HepG2 (cell line): ENCODE measurements around the gene SAP25. TPM values are rescaled to one million over a fixed set of nuclear protein-coding genes. Genes with fewer than 3 reads are reported as not detected.

Experiments used
- ADNP ChIP-seq: sonication (generic); formaldehyde crosslinking; IDR thresholded peaks from 2 replicates; pipeline ENCODE4 v1.4.0; 2020; ENCODE audit warnings: missing genetic modification reagents
- ATAD3A ChIP-seq: sonication (generic); formaldehyde crosslinking; IDR thresholded peaks from 2 replicates; pipeline ENCODE4 v1.4.0; 2020; ENCODE audit warnings: missing genetic modification reagents
- ATF3 ChIP-seq: sonication (generic); formaldehyde crosslinking; IDR thresholded peaks from 2 replicates; pipeline ENCODE4 v1.4.0; 2020; ENCODE audit warnings: missing genetic modification reagents
- BORCS8-MEF2B ChIP-seq: sonication (generic); formaldehyde crosslinking; IDR thresholded peaks from 2 replicates; pipeline ENCODE4 v1.8.0; 2022; ENCODE audit warnings: mild to moderate bottlenecking, missing genetic modification reagents
- HNRNPUL1 ChIP-seq: fragments of 200-400 bp; formaldehyde crosslinking; IDR thresholded peaks from 2 replicates; pipeline ENCODE4 v1.6.1; 2017; ENCODE audit warnings: low read depth, mild to moderate bottlenecking, low read length, moderate library complexity
- PAX8 ChIP-seq: sonication (generic); formaldehyde crosslinking; IDR thresholded peaks from 2 replicates; pipeline ENCODE4 v1.8.0; 2022; ENCODE audit warnings: mild to moderate bottlenecking, missing genetic modification reagents, borderline replicate concordance
- PAXIP1 ChIP-seq: sonication (generic); formaldehyde crosslinking; conservative IDR thresholded peaks from 2 replicates; pipeline ENCODE4 v1.4.0; 2020; ENCODE audit warnings: mild to moderate bottlenecking, missing genetic modification reagents, moderate library complexity
- POLR2AphosphoS2 ChIP-seq: IDR thresholded peaks from 2 replicates; pipeline ENCODE4 v1.6.1; 2011; ENCODE audit warnings: low read depth, low read length, improper control_type of control experiment
- RBFOX2 ChIP-seq: fragments of 200-400 bp; formaldehyde crosslinking; IDR thresholded peaks from 2 replicates; pipeline ENCODE4 v1.6.1; 2017; ENCODE audit warnings: low read depth, mild to moderate bottlenecking, low read length
- SETDB1 ChIP-seq: sonication (generic); formaldehyde crosslinking; IDR thresholded peaks from 2 replicates; pipeline ENCODE4 v1.5.1; 2020; ENCODE audit warnings: missing genetic modification reagents, mild to moderate bottlenecking, borderline replicate concordance
- ZFP37 ChIP-seq: sonication (generic); formaldehyde crosslinking; IDR thresholded peaks from 2 replicates; pipeline ENCODE4 v1.4.0; 2020; ENCODE audit warnings: missing genetic modification reagents, borderline replicate concordance
- ZNF143 ChIP-seq: sonication (generic); formaldehyde crosslinking; IDR thresholded peaks from 2 replicates; pipeline ENCODE4 v1.4.0; 2020; ENCODE audit warnings: missing genetic modification reagents
- ZNF30 ChIP-seq: sonication (generic); formaldehyde crosslinking; IDR thresholded peaks from 2 replicates; pipeline ENCODE4 v1.5.0; 2020; ENCODE audit warnings: mild to moderate bottlenecking, missing genetic modification reagents
- ZNF468 ChIP-seq: sonication (generic); formaldehyde crosslinking; IDR thresholded peaks from 2 replicates; pipeline ENCODE4 v1.8.0; 2022; ENCODE audit warnings: mild to moderate bottlenecking, moderate library complexity, missing genetic modification reagents
- polyA plus RNA-seq, 8 experiments: library from polyadenylated mRNA; depleted of rRNA in 3 of 8; stranded (reverse) in 7 of 8; unstranded in 1 of 8; fragments of >200 nt; fragmentation: Illumina TruSeq in 4 of 8; extraction: Trizol in 4 of 8; gene quantifications; 2 replicates each; pipeline versions ENCODE4 v1.2.1 to v1.2.3, GENCODE V29; 2011 to 2016; ENCODE audit warnings: low read depth in 4 of 8, missing spikeins in 1 of 8, mixed read lengths in 1 of 8; ENCODE audit not compliant: insufficient read depth in 1 of 8
- total RNA-seq, 5 experiments: library from RNA; depleted of rRNA; stranded (reverse); fragments of >200 nt; fragmentation: Illumina TruSeq; extraction: Trizol; gene quantifications; 2 replicates each; pipeline ENCODE4 v1.2.3, GENCODE V29; 2016; ENCODE audit warnings: low read depth in 1 of 5
- TF ChIP-seq, protein P1 (sequence below): sonication (generic); formaldehyde crosslinking; IDR thresholded peaks from 2 replicates; pipeline ENCODE4 v1.4.0; 2020; ENCODE audit warnings: low read depth, missing genetic modification reagents
- TF ChIP-seq, protein P2 (sequence below), 2 experiments: IDR thresholded peaks; 2 replicates each; pipeline ENCODE4 v1.6.1; 2011 to 2012; ENCODE audit warnings: low read length in 2 of 2, borderline replicate concordance in 1 of 2, low read depth in 1 of 2, mild to moderate bottlenecking in 1 of 2, moderate library complexity in 1 of 2
- TF ChIP-seq, protein P3 (sequence below): sonication (generic); formaldehyde crosslinking; IDR thresholded peaks from 2 replicates; pipeline ENCODE4 v1.4.0; 2020; ENCODE audit warnings: mild to moderate bottlenecking, missing genetic modification reagents

Gene SAP25
- total and polyA plus RNA-seq, 2 of the 13 experiments (the other 11 are each of a cell fraction or from before 2014, with no cell fraction given): 0.15 to 0.20 TPM

DNA sequence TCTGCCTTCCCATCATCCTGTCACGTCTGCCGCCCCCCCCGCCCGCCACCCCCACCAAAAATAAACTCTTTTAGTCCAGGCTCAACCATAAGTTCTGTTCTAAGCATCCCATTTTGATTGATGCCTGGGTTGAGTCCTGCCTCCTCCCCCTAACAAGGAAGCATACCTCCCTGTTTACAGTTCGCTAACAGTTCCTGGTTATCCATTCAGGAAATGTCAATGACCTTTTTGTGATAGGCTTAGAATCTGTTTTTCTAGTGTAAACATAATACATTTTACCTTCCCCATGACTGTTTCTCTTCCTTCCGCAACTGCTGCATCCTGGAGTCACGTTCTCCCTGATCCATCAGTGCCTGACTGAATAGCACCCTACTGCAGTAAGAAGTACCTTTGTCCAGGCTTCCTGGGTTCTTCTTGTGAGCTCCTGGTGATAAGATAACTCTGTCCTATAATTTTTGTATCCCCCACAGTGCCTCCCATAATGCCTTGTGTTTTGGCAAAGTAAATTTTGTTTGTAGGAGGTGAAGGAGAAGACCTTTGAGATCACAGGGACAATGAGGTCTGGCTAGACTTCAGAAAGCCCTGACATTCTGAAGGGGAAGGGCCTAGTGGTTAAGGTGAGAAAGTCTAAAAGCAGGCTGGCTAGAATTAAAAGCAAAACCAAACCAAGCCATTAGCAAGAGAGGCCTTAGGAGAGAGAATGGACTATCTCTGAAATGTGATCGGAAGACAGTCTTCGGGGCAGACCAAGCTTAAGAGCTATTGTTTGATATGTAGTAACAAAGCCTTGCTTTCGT lies 27.4 kb downstream of the SAP25 start (continued):
- TF ChIP-seq PAXIP1: peak; percentile 88
- no peak for TF ChIP-seq SETDB1 (CRISPR knock-in tag)
- no peak for TF ChIP-seq ZNF30
- TF ChIP-seq ATAD3A (CRISPR knock-in tag): no peak
- TF ChIP-seq ATF3 (CRISPR knock-in tag): no peak
- TF ChIP-seq RBFOX2: 0 out of 2 replicates have a peak, but pooled peaks have one; percentile 41
- TF ChIP-seq, protein P1, sequence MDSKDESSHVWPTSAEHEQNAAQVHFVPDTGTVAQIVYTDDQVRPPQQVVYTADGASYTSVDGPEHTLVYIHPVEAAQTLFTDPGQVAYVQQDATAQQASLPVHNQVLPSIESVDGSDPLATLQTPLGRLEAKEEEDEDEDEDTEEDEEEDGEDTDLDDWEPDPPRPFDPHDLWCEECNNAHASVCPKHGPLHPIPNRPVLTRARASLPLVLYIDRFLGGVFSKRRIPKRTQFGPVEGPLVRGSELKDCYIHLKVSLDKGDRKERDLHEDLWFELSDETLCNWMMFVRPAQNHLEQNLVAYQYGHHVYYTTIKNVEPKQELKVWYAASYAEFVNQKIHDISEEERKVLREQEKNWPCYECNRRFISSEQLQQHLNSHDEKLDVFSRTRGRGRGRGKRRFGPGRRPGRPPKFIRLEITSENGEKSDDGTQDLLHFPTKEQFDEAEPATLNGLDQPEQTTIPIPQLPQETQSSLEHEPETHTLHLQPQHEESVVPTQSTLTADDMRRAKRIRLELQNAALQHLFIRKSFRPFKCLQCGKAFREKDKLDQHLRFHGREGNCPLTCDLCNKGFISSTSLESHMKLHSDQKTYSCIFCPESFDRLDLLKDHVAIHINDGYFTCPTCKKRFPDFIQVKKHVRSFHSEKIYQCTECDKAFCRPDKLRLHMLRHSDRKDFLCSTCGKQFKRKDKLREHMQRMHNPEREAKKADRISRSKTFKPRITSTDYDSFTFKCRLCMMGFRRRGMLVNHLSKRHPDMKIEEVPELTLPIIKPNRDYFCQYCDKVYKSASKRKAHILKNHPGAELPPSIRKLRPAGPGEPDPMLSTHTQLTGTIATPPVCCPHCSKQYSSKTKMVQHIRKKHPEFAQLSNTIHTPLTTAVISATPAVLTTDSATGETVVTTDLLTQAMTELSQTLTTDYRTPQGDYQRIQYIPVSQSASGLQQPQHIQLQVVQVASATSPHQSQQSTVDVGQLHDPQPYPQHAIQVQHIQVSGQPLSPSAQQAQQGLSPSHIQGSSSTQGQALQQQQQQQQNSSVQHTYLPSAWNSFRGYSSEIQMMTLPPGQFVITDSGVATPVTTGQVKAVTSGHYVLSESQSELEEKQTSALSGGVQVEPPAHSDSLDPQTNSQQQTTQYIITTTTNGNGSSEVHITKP (CRISPR knock-in tag): peak; percentile 31; the same call in 1 of the 2 replicates
- TF ChIP-seq ADNP (CRISPR knock-in tag): no peak
- TF ChIP-seq ZNF143 (CRISPR knock-in tag): peak; percentile 73
- 0 out of 2 replicates have a peak, but pooled peaks have one; percentile 50 for TF ChIP-seq PAX8 (CRISPR knock-in tag)
- TF ChIP-seq ZNF468 (CRISPR knock-in tag): no peak
- no peak for TF ChIP-seq HNRNPUL1
- TF ChIP-seq, protein P2, sequence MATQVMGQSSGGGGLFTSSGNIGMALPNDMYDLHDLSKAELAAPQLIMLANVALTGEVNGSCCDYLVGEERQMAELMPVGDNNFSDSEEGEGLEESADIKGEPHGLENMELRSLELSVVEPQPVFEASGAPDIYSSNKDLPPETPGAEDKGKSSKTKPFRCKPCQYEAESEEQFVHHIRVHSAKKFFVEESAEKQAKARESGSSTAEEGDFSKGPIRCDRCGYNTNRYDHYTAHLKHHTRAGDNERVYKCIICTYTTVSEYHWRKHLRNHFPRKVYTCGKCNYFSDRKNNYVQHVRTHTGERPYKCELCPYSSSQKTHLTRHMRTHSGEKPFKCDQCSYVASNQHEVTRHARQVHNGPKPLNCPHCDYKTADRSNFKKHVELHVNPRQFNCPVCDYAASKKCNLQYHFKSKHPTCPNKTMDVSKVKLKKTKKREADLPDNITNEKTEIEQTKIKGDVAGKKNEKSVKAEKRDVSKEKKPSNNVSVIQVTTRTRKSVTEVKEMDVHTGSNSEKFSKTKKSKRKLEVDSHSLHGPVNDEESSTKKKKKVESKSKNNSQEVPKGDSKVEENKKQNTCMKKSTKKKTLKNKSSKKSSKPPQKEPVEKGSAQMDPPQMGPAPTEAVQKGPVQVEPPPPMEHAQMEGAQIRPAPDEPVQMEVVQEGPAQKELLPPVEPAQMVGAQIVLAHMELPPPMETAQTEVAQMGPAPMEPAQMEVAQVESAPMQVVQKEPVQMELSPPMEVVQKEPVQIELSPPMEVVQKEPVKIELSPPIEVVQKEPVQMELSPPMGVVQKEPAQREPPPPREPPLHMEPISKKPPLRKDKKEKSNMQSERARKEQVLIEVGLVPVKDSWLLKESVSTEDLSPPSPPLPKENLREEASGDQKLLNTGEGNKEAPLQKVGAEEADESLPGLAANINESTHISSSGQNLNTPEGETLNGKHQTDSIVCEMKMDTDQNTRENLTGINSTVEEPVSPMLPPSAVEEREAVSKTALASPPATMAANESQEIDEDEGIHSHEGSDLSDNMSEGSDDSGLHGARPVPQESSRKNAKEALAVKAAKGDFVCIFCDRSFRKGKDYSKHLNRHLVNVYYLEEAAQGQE (IDR thresholded peaks at IDR 0.05; ENCODE audit: borderline replicate concordance in 1 of 2, low read depth in 1 of 2, low read length in 2 of 2): peak in 1 of 2 experiments; percentile 55; a peak in 1 of 4 replicates
- no peak for TF ChIP-seq POLR2AphosphoS2
- TF ChIP-seq, protein P3, sequence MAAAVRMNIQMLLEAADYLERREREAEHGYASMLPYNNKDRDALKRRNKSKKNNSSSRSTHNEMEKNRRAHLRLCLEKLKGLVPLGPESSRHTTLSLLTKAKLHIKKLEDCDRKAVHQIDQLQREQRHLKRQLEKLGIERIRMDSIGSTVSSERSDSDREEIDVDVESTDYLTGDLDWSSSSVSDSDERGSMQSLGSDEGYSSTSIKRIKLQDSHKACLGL (CRISPR knock-in tag): no peak
- no peak for TF ChIP-seq ZFP37 (CRISPR knock-in tag)
- TF ChIP-seq BORCS8-MEF2B (CRISPR knock-in tag): no peak
